GM23338 (cell line): ENCODE measurements around the gene MEI1. TPM values are rescaled to one million over a fixed set of nuclear protein-coding genes. Genes with fewer than 3 reads are reported as not detected.
A peak's percentile ranks its signal among the peaks of the same experiment; 100 is the strongest.

Experiments
- ATAC-seq: fragments of 200-7000 bp; cut with Tn5 transposase; 3 replicates; pipeline ENCODE4 v1.9.1; 2020
- DNase-seq: peaks from one replicate; pipeline ENCODE4 v3.0.0-alpha.2; 2015; ENCODE audit warnings: low spot score
- H2AFZ ChIP-seq: fragments of 200-600 bp; sonication (generic); 2 replicates; pipeline ENCODE4 v1.8.0; 2016; ENCODE audit warnings: antibody characterized with exemption, mild to moderate bottlenecking, moderate library complexity
- H3F3A ChIP-seq: fragments of 200-600 bp; sonication (generic); replicated peaks from 2 replicates; pipeline ENCODE4 v1.8.0; 2017; ENCODE audit warnings: antibody characterized with exemption, mixed run types, low read depth
- H3K27ac ChIP-seq: fragments of 200-600 bp; sonication (generic); 2 replicates; pipeline ENCODE4 v1.6.1; 2016; ENCODE audit warnings: low read depth
- H3K27me3 ChIP-seq: fragments of 200-600 bp; sonication (generic); 2 replicates; pipeline ENCODE4 v1.8.0; 2016; ENCODE audit warnings: mild to moderate bottlenecking, mixed run types, moderate library complexity; ENCODE audit not compliant: insufficient read depth
- H3K36me3 ChIP-seq: fragments of 200-600 bp; sonication (generic); 2 replicates; pipeline ENCODE4 v1.8.0; 2016; ENCODE audit warnings: mild to moderate bottlenecking; ENCODE audit not compliant: insufficient read depth
- H3K4me1 ChIP-seq: fragments of 200-600 bp; sonication (generic); 2 replicates; pipeline ENCODE4 v1.8.0; 2016; ENCODE audit warnings: mild to moderate bottlenecking, moderate library complexity; ENCODE audit not compliant: insufficient read depth
- H3K4me2 ChIP-seq: fragments of 200-600 bp; sonication (generic); 2 replicates; pipeline ENCODE4 v1.7.1; 2017; ENCODE audit warnings: mixed run types
- H3K4me3 ChIP-seq: fragments of 200-600 bp; sonication (generic); 2 replicates; pipeline ENCODE4 v1.6.1; 2016; ENCODE audit warnings: mixed run types
- H3K79me2 ChIP-seq: fragments of 200-600 bp; sonication (generic); replicated peaks from 2 replicates; pipeline ENCODE4 v1.8.0; 2017; ENCODE audit warnings: mild to moderate bottlenecking; ENCODE audit not compliant: insufficient read depth
- H3K9me2 ChIP-seq: fragments of 200-600 bp; sonication (generic); 2 replicates; pipeline ENCODE4 v1.8.0; 2017; ENCODE audit not compliant: insufficient read depth
- H4K20me1 ChIP-seq: fragments of 200-600 bp; sonication (generic); replicated peaks from 2 replicates; pipeline ENCODE4 v1.8.0; 2017; ENCODE audit warnings: mild to moderate bottlenecking; ENCODE audit not compliant: insufficient read depth
- H3K27ac Mint-ChIP-seq: 2 replicates; pipeline ENCODE4 v1.8.0; 2020; ENCODE audit warnings: inconsistent platforms, mild to moderate bottlenecking, moderate library complexity, mixed read lengths
- H3K27me3 Mint-ChIP-seq: 3 replicates; pipeline ENCODE4 v1.8.0; 2022; ENCODE audit warnings: low read depth, mild to moderate bottlenecking, moderate library complexity, mixed read lengths, inconsistent platforms; ENCODE audit not compliant: insufficient read depth, poor library complexity
- H3K36me3 Mint-ChIP-seq: 3 replicates; pipeline ENCODE4 v1.8.0; 2021; ENCODE audit warnings: low read depth, mild to moderate bottlenecking, inconsistent platforms, moderate library complexity, mixed read lengths
- H3K4me1 Mint-ChIP-seq: 3 replicates; pipeline ENCODE4 v1.8.0; 2020; ENCODE audit warnings: mild to moderate bottlenecking, inconsistent platforms, mixed read lengths
- H3K4me3 Mint-ChIP-seq: 3 replicates; pipeline ENCODE4 v1.8.0; 2021; ENCODE audit warnings: moderate library complexity, mild to moderate bottlenecking, inconsistent platforms, mixed read lengths
- H3K9me3 Mint-ChIP-seq: 3 replicates; pipeline ENCODE4 v1.8.0; 2020; ENCODE audit warnings: moderate library complexity, mild to moderate bottlenecking, inconsistent platforms, mixed read lengths
- CREB1 ChIP-seq: fragments of 250-450 bp; sonication (Bioruptor Pico); IDR thresholded peaks from 2 replicates; pipeline ENCODE4 v1.5.0; 2020; ENCODE audit warnings: low read depth, mild to moderate bottlenecking, moderate library complexity
- EZH2 ChIP-seq: fragments of 200-600 bp; sonication (generic); IDR thresholded peaks from one replicate; pipeline ENCODE4 v1.8.0; 2017; ENCODE audit warnings: antibody characterized with exemption, mild to moderate bottlenecking, low read depth; ENCODE audit not compliant: unreplicated experiment
- EZH2phosphoT487 ChIP-seq: fragments of 200-600 bp; sonication (generic); IDR thresholded peaks from one replicate; pipeline ENCODE4 v1.8.1; 2018; ENCODE audit warnings: antibody characterized with exemption; ENCODE audit not compliant: unreplicated experiment
- JUNB ChIP-seq: IDR thresholded peaks from one replicate; pipeline ENCODE4 v1.6.1; 2016; ENCODE audit warnings: antibody characterized with exemption; ENCODE audit not compliant: unreplicated experiment
- POLR2AphosphoS5 ChIP-seq: IDR thresholded peaks from 2 replicates; pipeline ENCODE4 v1.6.1; 2016; ENCODE audit warnings: antibody characterized with exemption, low read depth
- ZNF114 ChIP-seq: fragments of 250-450 bp; sonication (Bioruptor Pico); IDR thresholded peaks from 2 replicates; pipeline ENCODE4 v1.5.0; 2020; ENCODE audit warnings: mild to moderate bottlenecking, moderate library complexity
- ZNF331 ChIP-seq: fragments of 250-450 bp; sonication (Bioruptor Pico); IDR thresholded peaks from 2 replicates; pipeline ENCODE4 v1.5.0; 2020; ENCODE audit warnings: low read depth, mild to moderate bottlenecking, moderate library complexity
- polyA plus RNA-seq: library from polyadenylated mRNA; unstranded; fragments of >200 nt; fragmentation: Nextera tagmentation; extraction: Ambion mirVana; gene quantifications from 2 replicates; pipeline ENCODE4 v1.2.1, GENCODE V29; 2016
- total RNA-seq: library from RNA; depleted of rRNA; stranded (reverse); fragments of >200 nt; shearing (Covaris generic); gene quantifications from 2 replicates; pipeline ENCODE4 v1.2.3, GENCODE V29; 2014
- TF ChIP-seq, protein P1 (sequence below): IDR thresholded peaks from one replicate; pipeline ENCODE4 v1.6.1; 2018; ENCODE audit warnings: antibody characterized with exemption; ENCODE audit not compliant: unreplicated experiment
- TF ChIP-seq, protein P2 (sequence below), 2 experiments: fragments of 200-600 bp in 1 of 2; sonication (generic) in 1 of 2; conservative IDR thresholded peaks; 2 replicates each; pipeline versions ENCODE4 v1.5.1 to v1.6.1; 2016 to 2017; ENCODE audit warnings: antibody characterized with exemption in 2 of 2, low read depth in 2 of 2, mild to moderate bottlenecking in 2 of 2, moderate library complexity in 1 of 2
- TF ChIP-seq, protein P3 (sequence below): IDR thresholded peaks from 2 replicates; pipeline ENCODE4 v1.6.1; 2016; ENCODE audit warnings: antibody characterized with exemption

Gene MEI1
- total and polyA plus RNA-seq, 2 experiments from 2014 or later: 0.28 to 0.87 TPM

DNA sequence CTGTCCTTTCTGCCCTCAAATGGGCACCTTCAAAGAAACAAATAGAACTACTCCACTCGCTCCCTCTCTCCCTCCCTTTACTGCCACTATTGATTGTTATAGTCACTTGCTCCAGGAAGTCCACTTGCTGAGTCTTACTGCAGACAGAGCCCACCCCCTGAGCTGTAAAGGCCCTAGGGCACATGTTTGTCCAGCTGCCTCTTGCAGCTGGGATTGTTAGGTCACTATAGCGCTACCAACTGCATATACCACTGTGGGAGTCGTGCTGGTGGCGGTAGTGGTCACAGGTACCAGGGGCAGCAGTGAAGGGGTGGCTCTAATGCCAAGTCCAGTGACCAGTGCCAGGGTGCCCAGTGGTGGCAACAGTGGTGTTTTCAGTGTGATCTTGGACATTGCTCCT, 129.2 kb downstream of the MEI1 start:
- Mint-ChIP-seq H3K36me3 (peaks cover 9% of the 10 kb centered on the region), H3K9me3 (no peaks in the 10 kb centered on the region), H3K4me1 (peaks cover 32% of the 10 kb centered on the region), H3K27ac (peak overlapping the region; percentile 19; the same call in 1 of the 2 replicates), H3K4me3 (no peak overlapping the region), H3K27me3 (peaks cover 14% of the 10 kb centered on the region)
- Histone ChIP-seq H4K20me1 (no peaks in the 10 kb centered on the region; the same call in 1 of the 2 replicates), H3K79me2 (peaks cover 4% of the 10 kb centered on the region), H3K4me1 (peaks cover 16% of the 10 kb centered on the region), H3K27me3 (no peaks in the 10 kb centered on the region), H3K4me3 (no peak overlapping the region), H3K4me2 (no peak overlapping the region), H3K27ac (no peak overlapping the region), H3K9me2 (no peaks in the 10 kb centered on the region), H3K36me3 (no peaks in the 10 kb centered on the region), H3F3A (peaks cover 5% of the 10 kb centered on the region; the same call in 1 of the 2 replicates), H2AFZ (no peak overlapping the region)
- ATAC-seq (no peak), DNase-seq (no peak)
- TF ChIP-seq, protein P1, sequence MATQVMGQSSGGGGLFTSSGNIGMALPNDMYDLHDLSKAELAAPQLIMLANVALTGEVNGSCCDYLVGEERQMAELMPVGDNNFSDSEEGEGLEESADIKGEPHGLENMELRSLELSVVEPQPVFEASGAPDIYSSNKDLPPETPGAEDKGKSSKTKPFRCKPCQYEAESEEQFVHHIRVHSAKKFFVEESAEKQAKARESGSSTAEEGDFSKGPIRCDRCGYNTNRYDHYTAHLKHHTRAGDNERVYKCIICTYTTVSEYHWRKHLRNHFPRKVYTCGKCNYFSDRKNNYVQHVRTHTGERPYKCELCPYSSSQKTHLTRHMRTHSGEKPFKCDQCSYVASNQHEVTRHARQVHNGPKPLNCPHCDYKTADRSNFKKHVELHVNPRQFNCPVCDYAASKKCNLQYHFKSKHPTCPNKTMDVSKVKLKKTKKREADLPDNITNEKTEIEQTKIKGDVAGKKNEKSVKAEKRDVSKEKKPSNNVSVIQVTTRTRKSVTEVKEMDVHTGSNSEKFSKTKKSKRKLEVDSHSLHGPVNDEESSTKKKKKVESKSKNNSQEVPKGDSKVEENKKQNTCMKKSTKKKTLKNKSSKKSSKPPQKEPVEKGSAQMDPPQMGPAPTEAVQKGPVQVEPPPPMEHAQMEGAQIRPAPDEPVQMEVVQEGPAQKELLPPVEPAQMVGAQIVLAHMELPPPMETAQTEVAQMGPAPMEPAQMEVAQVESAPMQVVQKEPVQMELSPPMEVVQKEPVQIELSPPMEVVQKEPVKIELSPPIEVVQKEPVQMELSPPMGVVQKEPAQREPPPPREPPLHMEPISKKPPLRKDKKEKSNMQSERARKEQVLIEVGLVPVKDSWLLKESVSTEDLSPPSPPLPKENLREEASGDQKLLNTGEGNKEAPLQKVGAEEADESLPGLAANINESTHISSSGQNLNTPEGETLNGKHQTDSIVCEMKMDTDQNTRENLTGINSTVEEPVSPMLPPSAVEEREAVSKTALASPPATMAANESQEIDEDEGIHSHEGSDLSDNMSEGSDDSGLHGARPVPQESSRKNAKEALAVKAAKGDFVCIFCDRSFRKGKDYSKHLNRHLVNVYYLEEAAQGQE: no peak
- TF ChIP-seq EZH2phosphoT487: no peak
- TF ChIP-seq, protein P2, sequence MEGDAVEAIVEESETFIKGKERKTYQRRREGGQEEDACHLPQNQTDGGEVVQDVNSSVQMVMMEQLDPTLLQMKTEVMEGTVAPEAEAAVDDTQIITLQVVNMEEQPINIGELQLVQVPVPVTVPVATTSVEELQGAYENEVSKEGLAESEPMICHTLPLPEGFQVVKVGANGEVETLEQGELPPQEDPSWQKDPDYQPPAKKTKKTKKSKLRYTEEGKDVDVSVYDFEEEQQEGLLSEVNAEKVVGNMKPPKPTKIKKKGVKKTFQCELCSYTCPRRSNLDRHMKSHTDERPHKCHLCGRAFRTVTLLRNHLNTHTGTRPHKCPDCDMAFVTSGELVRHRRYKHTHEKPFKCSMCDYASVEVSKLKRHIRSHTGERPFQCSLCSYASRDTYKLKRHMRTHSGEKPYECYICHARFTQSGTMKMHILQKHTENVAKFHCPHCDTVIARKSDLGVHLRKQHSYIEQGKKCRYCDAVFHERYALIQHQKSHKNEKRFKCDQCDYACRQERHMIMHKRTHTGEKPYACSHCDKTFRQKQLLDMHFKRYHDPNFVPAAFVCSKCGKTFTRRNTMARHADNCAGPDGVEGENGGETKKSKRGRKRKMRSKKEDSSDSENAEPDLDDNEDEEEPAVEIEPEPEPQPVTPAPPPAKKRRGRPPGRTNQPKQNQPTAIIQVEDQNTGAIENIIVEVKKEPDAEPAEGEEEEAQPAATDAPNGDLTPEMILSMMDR (conservative IDR thresholded peaks at IDR 0.05; ENCODE audit: low read depth in 2 of 2): no peak
- TF ChIP-seq ZNF331: no peak
- TF ChIP-seq, protein P3, sequence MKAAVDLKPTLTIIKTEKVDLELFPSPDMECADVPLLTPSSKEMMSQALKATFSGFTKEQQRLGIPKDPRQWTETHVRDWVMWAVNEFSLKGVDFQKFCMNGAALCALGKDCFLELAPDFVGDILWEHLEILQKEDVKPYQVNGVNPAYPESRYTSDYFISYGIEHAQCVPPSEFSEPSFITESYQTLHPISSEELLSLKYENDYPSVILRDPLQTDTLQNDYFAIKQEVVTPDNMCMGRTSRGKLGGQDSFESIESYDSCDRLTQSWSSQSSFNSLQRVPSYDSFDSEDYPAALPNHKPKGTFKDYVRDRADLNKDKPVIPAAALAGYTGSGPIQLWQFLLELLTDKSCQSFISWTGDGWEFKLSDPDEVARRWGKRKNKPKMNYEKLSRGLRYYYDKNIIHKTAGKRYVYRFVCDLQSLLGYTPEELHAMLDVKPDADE: no peak
- TF ChIP-seq JUNB: no peak
- TF ChIP-seq POLR2AphosphoS5: no peak
- TF ChIP-seq EZH2: no peak
- no peak for TF ChIP-seq CREB1 (CRISPR knock-in tag)
- no peak for TF ChIP-seq ZNF114 (CRISPR knock-in tag)
